Stimulated activated CD8-positive, alpha-beta memory T cell treated with anti-CD3 and anti-CD28 coated beads, Interleukin-15, amount 100 ng/mL, for 1 hour (primary cell): Measurements from ENCODE around the gene PCDHGA6.
"Not testable (repeated sequence)": the region's sequence is repeated elsewhere in the genome, so short reads cannot be mapped to it uniquely, and the experiment has no call there.

Experiments used
- DNase-seq: peaks from one replicate; pipeline ENCODE4 v3.0.0-alpha.2; 2020; ENCODE audit warnings: low read depth

PCDHGA6 gene

DNA sequence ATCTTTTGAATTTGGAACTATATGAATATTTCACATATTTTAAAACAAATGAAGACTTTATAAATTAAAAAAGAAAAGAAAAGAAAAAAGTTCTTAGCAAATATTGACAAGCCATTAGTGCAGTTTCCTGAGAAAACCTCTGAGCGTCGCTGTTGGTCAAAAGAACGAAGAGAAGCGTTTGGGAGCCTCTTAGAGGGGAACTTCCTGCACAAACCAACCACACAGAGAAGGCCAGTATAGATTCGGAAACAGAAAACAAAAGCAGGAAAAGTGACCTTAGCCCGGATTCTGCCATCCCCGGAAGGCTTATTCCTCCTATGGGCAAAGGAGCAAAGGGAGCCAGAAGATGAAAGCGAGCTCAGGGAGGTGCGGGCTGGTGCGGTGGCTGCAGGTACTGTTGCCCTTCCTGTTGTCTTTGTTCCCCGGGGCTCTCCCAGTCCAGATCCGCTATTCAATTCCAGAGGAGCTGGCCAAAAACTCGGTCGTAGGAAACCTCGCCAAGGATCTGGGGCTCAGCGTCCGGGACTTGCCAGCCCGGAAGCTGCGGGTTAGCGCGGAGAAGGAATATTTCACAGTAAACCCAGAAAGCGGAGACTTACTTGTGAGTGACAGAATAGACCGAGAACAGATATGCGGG lies 13.8 kb upstream of the PCDHGA6 start, which contains the start of gene PCDHGB2:
PCDHGB2 (plus strand) TSS at position 205 of the 637 bp plus-strand sequence; CDS start at position 347, 142 bp downstream.
- DNase-seq: no peak

- DNase-seq: no peak
These were observed 13.0 kb upstream of the PCDHGA6 start for GRCh38 chr5:141360685-141361084.

GRCh38 chr5:141362719-141363118 lies 11.0 kb upstream of the PCDHGA6 start:
- DNase-seq: no peak

- DNase-seq: no peak
These were observed 9.6 kb upstream of the PCDHGA6 start, which contains the start of gene PCDHGA5 for GRCh38 chr5:141363952-141364660. TSS of gene PCDHGA5 (plus strand) at chr5:141364162. CDS start at chr5:141364331, 169 bp downstream.

GRCh38 chr5:141366016-141366896 lies 7.4 kb upstream of the PCDHGA6 start:
- no peak for DNase-seq

- peak; percentile 11 for DNase-seq
These were observed 3.5 kb upstream of the PCDHGA6 start, which contains the start of gene PCDHGB3 for GRCh38 chr5:141369994-141370848. TSS of gene PCDHGB3 (plus strand) at chr5:141370242. CDS start at chr5:141370395, 153 bp downstream.

DNA sequence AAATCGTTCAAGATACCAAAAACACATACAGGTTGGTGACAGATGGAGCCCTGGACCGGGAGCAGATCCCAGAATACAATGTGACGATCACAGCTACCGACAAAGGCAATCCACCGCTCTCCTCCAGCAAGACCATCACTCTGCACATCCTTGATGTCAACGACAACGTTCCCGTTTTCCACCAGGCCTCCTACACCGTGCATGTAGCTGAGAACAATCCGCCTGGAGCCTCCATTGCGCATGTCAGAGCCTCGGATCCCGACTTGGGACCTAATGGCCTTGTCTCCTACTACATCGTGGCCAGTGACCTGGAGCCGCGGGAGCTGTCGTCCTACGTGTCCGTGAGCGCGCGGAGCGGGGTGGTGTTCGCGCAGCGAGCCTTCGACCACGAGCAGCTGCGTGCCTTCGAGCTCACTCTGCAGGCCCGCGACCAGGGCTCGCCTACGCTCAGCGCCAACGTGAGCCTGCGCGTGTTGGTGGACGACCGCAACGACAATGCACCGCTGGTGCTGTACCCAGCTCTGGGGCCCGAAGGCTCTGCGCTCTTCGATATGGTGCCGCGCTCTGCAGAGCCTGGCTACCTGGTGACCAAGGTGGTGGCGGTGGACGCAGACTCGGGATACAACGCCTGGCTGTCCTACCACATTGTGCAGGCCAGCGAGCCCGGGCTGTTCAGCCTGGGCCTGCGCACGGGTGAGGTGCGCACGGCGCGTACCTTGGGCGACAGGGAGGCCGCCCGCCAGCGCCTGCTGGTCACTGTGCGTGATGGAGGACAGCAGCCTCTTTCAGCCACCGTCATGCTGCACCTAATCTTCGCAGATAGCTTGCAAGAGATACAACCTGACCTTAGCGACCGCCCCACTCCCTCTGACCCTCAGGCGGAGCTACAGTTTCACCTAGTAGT lies 1.9 kb upstream of the PCDHGA6 start:
- no peak for DNase-seq

DNA sequence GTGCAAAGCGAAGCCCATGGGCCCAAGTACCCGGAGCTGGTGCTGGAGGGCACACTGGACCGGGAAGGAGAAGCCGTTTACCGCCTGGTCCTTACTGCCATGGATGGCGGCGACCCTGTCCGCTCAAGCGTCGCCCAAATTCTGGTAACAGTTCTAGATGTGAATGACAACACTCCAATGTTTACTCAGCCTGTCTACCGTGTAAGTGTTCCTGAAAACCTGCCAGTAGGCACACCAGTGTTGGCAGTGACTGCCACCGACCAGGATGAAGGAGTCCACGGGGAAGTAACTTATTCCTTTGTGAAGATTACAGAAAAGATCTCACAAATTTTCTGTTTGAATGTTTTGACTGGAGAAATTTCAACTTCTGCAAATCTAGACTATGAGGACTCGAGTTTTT lies 936 bp downstream of the PCDHGA6 start:
- DNase-seq: no peak

DNA sequence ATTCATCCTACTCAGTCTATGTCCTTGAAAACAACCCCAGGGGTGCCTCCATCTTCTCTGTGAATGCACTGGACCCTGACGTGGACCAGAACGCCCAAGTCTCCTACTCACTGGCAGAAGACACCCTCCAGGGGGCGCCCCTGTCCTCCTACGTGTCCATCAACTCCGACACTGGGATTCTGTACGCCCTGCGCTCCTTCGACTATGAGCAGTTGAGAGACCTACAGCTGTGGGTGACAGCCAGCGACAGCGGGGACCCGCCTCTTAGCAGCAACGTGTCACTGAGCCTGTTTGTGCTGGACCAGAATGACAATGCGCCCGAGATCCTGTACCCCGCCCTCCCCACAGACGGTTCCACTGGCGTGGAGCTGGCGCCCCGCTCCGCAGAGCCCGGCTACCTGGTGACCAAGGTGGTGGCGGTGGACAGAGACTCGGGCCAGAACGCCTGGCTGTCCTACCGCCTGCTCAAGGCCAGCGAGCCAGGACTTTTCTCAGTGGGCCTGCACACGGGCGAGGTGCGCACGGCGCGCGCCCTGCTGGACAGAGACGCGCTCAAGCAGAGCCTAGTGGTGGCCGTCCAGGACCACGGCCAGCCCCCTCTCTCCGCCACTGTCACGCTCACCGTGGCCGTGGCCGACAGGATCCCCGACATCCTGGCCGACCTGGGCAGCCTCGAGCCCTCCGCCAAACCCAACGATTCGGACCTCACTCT lies 1.9 kb downstream of the PCDHGA6 start:
- not testable (repeated sequence) for DNase-seq

GRCh38 chr5:141382469-141383294 lies 9.0 kb downstream of the PCDHGA6 start, which contains the start of gene PCDHGA7:
TSS of gene PCDHGA7 (plus strand) at chr5:141382742. CDS start at chr5:141382900, 158 bp downstream.
- no peak for DNase-seq

- DNase-seq: no peak
These were observed 9.7 kb downstream of the PCDHGA6 start for GRCh38 chr5:141383345-141383744.

GRCh38 chr5:141384471-141385267 lies 11.0 kb downstream of the PCDHGA6 start:
- DNase-seq: no peak

GRCh38 chr5:141387557-141388311 lies 14.0 kb downstream of the PCDHGA6 start, which contains the start of gene PCDHGB4:
TSS of gene PCDHGB4 (plus strand) at chr5:141387698. CDS start at chr5:141387885, 187 bp downstream.
- DNase-seq: not testable (repeated sequence)

GRCh38 chr5:141388661-141389060 lies 15.0 kb downstream of the PCDHGA6 start:
- no peak for DNase-seq

DNA sequence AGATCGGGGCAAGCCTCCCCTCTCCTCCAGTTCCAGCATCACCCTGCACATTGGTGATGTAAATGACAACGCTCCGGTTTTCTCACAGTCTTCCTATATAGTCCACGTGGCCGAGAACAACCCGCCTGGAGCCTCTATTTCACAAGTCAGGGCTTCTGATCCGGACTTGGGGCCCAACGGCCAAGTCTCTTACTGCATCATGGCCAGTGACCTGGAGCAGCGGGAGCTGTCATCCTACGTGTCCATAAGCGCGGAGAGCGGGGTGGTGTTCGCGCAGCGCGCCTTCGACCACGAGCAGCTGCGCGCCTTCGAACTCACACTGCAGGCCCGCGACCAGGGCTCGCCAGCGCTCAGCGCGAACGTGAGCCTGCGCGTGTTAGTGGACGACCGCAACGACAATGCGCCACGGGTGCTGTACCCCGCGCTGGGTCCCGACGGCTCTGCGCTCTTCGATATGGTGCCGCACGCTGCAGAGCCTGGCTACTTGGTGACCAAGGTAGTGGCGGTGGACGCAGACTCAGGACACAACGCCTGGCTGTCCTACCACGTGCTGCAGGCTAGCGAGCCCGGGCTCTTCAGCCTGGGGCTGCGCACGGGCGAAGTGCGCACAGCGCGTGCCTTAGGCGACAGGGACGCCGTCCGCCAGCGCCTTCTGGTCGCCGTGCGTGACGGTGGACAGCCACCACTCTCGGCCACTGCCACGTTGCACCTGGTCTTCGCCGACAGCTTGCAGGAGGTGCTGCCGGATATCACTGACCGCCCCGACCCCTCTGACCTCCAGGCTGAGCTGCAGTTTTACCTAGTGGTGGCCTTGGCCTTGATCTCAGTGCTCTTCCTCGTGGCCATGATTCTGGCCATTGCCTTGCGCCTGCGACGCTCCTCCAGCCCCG lies 15.7 kb downstream of the PCDHGA6 start:
- DNase-seq: no peak
